Mesothelial cell of epicardium (in vitro differentiated cells): Measurements from ENCODE around the gene CLCN4. TPM values are rescaled to one million over a fixed set of nuclear protein-coding genes. Genes with fewer than 3 reads are reported as not detected.

Source experiments
- DNase-seq, 2 experiments: peaks; one replicate each; pipeline ENCODE4 v3.0.0; 2021; ENCODE audit warnings: low spot score in 2 of 2; ENCODE audit not compliant: unreplicated experiment in 2 of 2
- H3K27ac Mint-ChIP-seq: 2 replicates; pipeline ENCODE4 v1.8.0; 2021; ENCODE audit warnings: mixed read lengths
- H3K27me3 Mint-ChIP-seq: 2 replicates; pipeline ENCODE4 v1.8.0; 2021; ENCODE audit warnings: low read depth, mixed read lengths
- H3K36me3 Mint-ChIP-seq: 2 replicates; pipeline ENCODE4 v1.8.0; 2021; ENCODE audit warnings: mixed read lengths
- H3K4me1 Mint-ChIP-seq: 2 replicates; pipeline ENCODE4 v1.8.0; 2021; ENCODE audit warnings: mixed read lengths
- H3K4me3 Mint-ChIP-seq: 2 replicates; pipeline ENCODE4 v1.8.0; 2021; ENCODE audit warnings: mild to moderate bottlenecking, moderate library complexity, mixed read lengths
- H3K9me3 Mint-ChIP-seq: 2 replicates; pipeline ENCODE4 v1.8.0; 2021; ENCODE audit warnings: mixed read lengths
- CTCF ChIP-seq: fragments of 200-600 bp; sonication (generic); IDR thresholded peaks from one replicate; pipeline ENCODE4 v1.5.0; 2021; ENCODE audit warnings: antibody characterized with exemption; ENCODE audit not compliant: unreplicated experiment
- total RNA-seq: library from RNA; stranded (reverse); gene quantifications from 3 replicates; pipeline ENCODE4 v1.2.1, GENCODE V29; 2021

Gene CLCN4
- total RNA-seq: 5.7 to 8.6 TPM (median 7.0 TPM) in 3 replicates

GRCh38 chrX:10156199-10157031 lies at the start of gene CLCN4:
Gene CLCN4 (plus strand): TSS chrX:10156975. CDS start chrX:10185033, 28,058 bp downstream.
- H3K4me1 Mint-ChIP-seq: peaks cover 19% of the 10 kb centered on the region
- peak within 1 kb of the TSS; percentile 56 for H3K4me3 Mint-ChIP-seq
- H3K27ac Mint-ChIP-seq: peak within 1 kb of the TSS; percentile 60
- peaks cover 8% of the 10 kb centered on the region for H3K9me3 Mint-ChIP-seq
- H3K36me3 Mint-ChIP-seq: no peaks in the 10 kb centered on the region
- peaks cover 10% of the 10 kb centered on the region for H3K27me3 Mint-ChIP-seq
- no peak for DNase-seq
- no peak for TF ChIP-seq CTCF

GRCh38 chrX:10107483-10107882 lies 49.3 kb upstream of the CLCN4 start:
- Mint-ChIP-seq H3K27me3 (no peaks in the 10 kb centered on the region), H3K9me3 (peaks cover 8% of the 10 kb centered on the region), H3K4me3 (no peak overlapping the region)

GRCh38 chrX:10108288-10108687 lies 48.5 kb upstream of the CLCN4 start:
- Mint-ChIP-seq H3K27ac (peak overlapping the region; percentile 13), H3K36me3 (peaks cover 19% of the 10 kb centered on the region), H3K9me3 (peaks cover 13% of the 10 kb centered on the region), H3K27me3 (no peaks in the 10 kb centered on the region), H3K4me3 (no peak overlapping the region), H3K4me1 (peaks cover 13% of the 10 kb centered on the region)
- DNase-seq: no peak
- no peak for TF ChIP-seq CTCF

More at GRCh38 chrX:10107483-10107882, 49.3 kb upstream of the CLCN4 start:
- Mint-ChIP-seq H3K4me1 (peaks cover 13% of the 10 kb centered on the region), H3K36me3 (peaks cover 23% of the 10 kb centered on the region), H3K27ac (peak overlapping the region; percentile 52)
- no peak for TF ChIP-seq CTCF
- DNase-seq: no peak

- Mint-ChIP-seq H3K36me3 (peaks cover 11% of the 10 kb centered on the region), H3K4me1 (peaks cover 13% of the 10 kb centered on the region), H3K27me3 (no peaks in the 10 kb centered on the region), H3K27ac (no peak overlapping the region), H3K4me3 (no peak overlapping the region), H3K9me3 (peaks cover 14% of the 10 kb centered on the region)
- TF ChIP-seq CTCF: no peak
- no peak for DNase-seq
These were observed 47.1 kb upstream of the CLCN4 start for GRCh38 chrX:10109695-10110094.

- H3K4me1 Mint-ChIP-seq: peaks cover 13% of the 10 kb centered on the region
- no peaks in the 10 kb centered on the region for H3K27me3 Mint-ChIP-seq
- H3K4me3 Mint-ChIP-seq: no peak overlapping the region
- peaks cover 11% of the 10 kb centered on the region for H3K36me3 Mint-ChIP-seq
- H3K27ac Mint-ChIP-seq: no peak overlapping the region
- H3K9me3 Mint-ChIP-seq: peaks cover 14% of the 10 kb centered on the region
- no peak for DNase-seq
- no peak for TF ChIP-seq CTCF
These were observed 46.3 kb upstream of the CLCN4 start for GRCh38 chrX:10110316-10110935.
